Right lobe of liver (tissue), 4 donors: ENCODE data around the gene PARVB.

Source experiments
- CTCF ChIP-seq, 4 donors: fragments of 200-600 bp in 3 of 4; fragments of 450-650 bp in 1 of 4; IDR thresholded peaks; one replicate each; pipeline versions ENCODE4 v1.5.1 to v1.8.0; 2016 to 2022; ENCODE audit warnings: antibody characterized with exemption in 4 of 4, mild to moderate bottlenecking in 2 of 4
- POLR2A ChIP-seq: fragments of 450-650 bp; IDR thresholded peaks from one replicate; pipeline ENCODE4 v1.6.1; 2017; ENCODE audit warnings: antibody characterized with exemption, mild to moderate bottlenecking
- donor health status: DM: no; HTN: no; CAD: no.
- donor health status: DM: no; HTN: no; CAD: no.
- donor health status: DM: no; HTN: yes; CAD: no.

- TF ChIP-seq POLR2A (no peak), CTCF (IDR thresholded peaks at IDR 0.05) (no peak)
Observed at GRCh38 chr22:44087089-44087430, 63.0 kb downstream of the PARVB start.
